Left ventricle myocardium superior (tissue), 1 donor: ENCODE results near the gene CTBP2. TPM values are rescaled to one million over a fixed set of nuclear protein-coding genes. Genes with fewer than 3 reads are reported as not detected.
A peak's percentile ranks its signal among the peaks of the same experiment; 100 is the strongest.
"Not testable (repeated sequence)": the region's sequence is repeated elsewhere in the genome, so short reads cannot be mapped to it uniquely, and the experiment has no call there.

ENCODE experiments used
- ATAC-seq: fragments of 200-7000 bp; cut with Tn5 transposase; one replicate; pipeline ENCODE4 v1.9.1; 2020; ENCODE audit warnings: mild to moderate bottlenecking, moderate library complexity
- DNase-seq: peaks from one replicate; pipeline ENCODE4 v3.0.0-alpha.2; 2020
- intact Hi-C: fragments of 100-400 bp; cut with micrococcal nuclease; formaldehyde crosslinking; loops from one replicate; pipeline ENCODE4 v1.11.0; 2022
- total RNA-seq: library from RNA; stranded (reverse); fragmentation: NEBNext Ultra II Directional; extraction: Animal tissue kit (Norgen Biotek cat#: 25700); gene quantifications from one replicate; pipeline ENCODE4 v1.2.1, GENCODE V29; 2021
- donor health status: DM: no; HTN: yes; CAD: no; lungs with severe emphysema.

Gene CTBP2
- total RNA-seq, 1 donor from 2014 or later: 29.3 TPM

- no peak for DNase-seq
- intact Hi-C loops: no loop called here
- no peak for ATAC-seq
Observed at GRCh38 chr10:125187238-125188194, 27.2 kb upstream of the CTBP2 start.

DNA sequence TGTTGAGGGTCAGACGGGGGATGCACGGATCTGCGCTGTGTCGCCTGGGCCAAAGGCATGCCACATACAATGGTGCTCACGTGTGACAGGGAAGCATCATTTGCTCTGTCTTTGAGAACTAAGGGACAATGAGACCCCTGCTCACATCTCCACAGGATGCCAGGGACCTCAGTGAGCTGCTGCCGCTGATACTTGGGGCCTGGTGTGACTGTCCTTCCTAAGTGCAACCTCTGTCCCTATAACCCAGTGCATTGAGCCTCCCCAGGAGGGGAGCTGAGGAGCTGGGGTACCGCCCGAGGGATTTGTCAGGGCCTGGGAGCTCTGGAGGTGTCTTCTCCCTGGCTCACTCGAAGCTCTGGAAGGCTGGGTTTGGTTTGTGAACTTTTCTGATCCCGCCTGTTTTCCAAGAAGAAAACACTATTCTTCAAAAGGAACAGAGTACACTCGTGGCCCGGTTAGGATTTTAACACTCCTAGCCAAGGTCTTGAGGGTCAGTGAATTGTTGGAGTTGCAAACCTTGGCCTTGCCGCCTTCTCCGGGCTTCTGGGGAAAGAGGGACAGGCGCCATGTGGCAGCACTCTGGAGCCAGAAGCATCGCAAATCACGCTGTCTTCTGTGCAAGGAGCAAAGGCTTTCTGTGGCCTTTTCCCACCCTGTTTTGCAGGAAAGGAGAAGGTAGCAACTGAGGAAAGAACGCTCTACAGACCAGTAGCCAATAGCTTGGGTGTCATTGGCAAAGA lies 26.2 kb upstream of the CTBP2 start:
- DNase-seq: no peak
- intact Hi-C loops: no loop called here
- ATAC-seq: no peak

- DNase-seq, intact Hi-C loops, ATAC-seq: not testable (repeated sequence)
Observed at GRCh38 chr10:125179107-125179506, 18.7 kb upstream of the CTBP2 start.

DNA sequence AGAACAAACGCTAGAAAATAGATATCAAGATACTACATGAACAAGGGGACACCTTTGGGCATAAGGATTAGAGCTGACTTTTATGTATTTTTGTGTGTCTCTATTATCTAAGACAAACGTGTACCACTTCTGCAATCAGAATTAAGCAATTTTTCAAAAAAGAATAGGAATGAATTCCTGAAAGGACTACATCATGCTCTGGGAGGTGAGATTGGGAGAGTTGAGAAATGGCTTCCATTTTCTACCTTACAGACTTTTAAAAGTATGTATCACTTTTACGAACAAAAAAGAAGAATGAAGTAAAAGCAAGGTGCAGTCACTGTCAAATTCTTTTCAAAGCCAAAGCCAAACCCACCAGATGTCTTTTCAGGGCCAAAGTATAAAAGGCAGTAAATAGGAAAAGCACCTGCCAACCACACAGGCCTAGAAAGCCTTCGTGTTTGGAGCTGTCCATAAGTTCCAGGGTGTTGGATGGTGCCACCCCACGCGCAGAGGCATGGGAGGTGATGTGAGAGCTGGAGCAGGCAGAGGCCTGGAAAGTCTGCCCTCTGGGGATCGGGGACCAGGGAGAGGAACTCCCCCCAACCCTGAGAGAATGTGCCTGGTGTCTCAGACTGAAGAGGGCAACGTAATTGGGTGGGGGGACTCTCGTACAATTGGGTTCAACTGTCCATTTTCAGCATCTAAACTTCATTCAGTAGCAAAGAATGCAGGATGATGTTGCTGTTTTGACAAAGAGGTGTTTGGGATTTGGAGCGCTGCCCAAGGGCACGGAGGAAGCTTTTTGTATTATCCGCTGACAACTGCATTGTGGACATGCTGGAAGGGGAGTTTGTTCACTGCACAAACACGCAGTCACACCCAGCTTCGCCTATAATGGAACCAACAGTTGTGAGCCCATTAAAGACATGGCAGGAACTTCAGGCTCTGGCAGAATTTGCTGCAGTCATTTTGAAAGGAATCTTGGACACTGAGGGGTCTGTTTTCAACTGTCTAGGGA lies 17.6 kb upstream of the CTBP2 start:
- ATAC-seq (no peak), DNase-seq (no peak)
- intact Hi-C loops: no loop called here

GRCh38 chr10:125175807-125176206 lies 15.4 kb upstream of the CTBP2 start:
- peak; percentile 50 for ATAC-seq

DNA sequence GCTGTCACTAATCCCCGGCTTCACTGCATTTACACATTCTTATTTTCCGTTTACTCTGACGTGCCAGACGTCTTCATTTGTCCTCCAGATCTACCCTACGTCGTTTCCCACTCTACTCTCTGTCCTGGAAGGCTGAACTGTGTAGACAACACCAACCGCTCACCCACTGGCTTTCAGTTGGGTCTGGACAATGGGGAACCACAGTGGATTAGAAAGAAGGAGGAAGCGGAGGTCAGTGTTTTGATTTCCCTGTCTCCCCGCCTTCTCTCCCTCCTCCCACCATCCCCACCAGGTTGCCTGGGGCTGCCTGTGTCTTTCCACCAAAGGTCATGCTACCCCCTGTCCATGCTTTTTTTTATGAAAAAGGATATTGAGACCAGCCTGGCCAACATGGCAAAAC lies 14.0 kb upstream of the CTBP2 start:
- ATAC-seq (no peak), DNase-seq (no peak)
- intact Hi-C loops: no loop called here

More at GRCh38 chr10:125175807-125176206, 15.4 kb upstream of the CTBP2 start:
- DNase-seq: no peak
- intact Hi-C loops: no loop called here

- DNase-seq (no peak), ATAC-seq (no peak)
- intact Hi-C loops: no loop called here
Observed at GRCh38 chr10:125172694-125173093, 12.3 kb upstream of the CTBP2 start.

DNA sequence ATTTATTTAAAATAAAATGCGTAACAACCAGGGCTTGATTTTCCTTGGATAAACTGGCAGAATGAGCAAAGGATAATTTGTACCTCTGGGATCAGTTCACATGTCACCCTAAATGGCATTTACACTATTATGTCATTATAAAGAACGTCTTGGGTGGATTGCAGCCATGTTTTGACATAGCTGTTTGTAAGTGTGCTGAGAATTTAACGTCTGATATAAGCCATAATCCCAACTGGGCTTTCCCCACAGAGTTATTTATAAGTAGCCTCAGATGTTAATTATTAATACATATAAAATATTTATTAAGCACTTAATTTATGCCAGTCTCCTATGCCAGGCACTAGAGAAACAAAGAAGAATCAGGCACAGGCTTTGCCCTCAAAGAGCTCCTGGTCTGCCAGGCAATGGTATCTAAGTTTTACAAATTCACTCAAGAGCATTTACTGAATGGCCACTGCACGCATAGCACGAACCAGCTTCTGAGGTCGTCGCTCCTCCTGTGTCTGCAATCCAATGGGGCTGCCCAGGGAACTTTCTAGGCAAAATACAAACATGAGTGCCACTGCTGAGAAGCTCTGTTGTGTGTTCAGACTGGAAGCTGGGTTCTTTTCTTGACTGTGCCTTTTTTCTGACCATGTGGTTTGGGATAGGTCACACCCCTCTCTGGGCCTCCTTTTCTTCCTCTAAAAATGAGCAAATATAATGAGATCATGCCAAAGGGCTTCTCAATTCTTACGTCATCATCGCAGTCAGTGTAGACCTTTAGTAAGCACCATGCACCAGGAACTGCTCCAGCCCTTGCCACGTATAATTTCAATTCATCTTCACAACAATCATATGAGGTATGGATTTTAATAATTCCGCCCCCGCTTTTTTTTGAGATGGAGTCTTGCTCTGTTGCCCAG lies 11.3 kb upstream of the CTBP2 start:
- no peak for ATAC-seq
- no peak for DNase-seq
- intact Hi-C loops: no loop called here

DNA sequence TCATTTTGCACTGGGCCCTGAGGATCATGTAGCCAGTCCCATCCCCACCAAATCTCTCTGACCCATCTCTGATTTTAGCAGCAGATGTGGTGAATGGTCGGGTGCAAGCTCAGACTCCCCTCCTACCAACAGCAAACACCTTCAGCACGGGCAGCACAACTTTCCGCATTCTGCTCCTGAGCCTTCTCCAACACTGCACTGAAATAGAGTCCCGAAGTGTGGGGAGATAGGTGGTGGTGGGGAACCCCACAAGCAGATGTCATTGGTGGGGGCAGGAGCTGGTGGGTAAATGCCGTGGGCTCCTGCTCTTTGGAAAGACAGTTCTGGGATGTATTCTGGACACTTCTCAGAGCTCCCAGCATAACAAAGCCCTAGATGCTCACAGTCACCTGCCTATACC lies 9.6 kb upstream of the CTBP2 start:
- intact Hi-C loops: no loop called here
- no peak for ATAC-seq
- DNase-seq: no peak

DNA sequence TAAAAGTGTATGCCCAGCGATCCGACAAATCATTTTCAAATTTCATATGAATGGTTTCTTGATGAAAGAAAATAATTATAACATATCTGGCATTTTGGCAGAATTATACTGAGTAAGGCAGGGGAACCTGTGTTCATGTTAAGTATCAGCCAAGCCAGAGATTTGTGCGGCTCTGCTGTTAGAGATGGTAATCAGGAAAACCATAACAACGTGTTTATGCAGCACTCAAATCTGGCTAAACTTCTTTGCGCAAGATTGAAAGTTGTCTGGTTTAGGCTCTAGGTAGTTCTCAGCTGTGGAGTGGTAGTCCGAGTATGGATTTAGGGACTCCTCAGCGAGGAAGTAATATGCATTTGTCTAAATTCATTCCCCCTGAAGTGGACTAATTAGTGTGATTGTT lies 8.9 kb upstream of the CTBP2 start:
- ATAC-seq (no peak), DNase-seq (no peak)
- intact Hi-C loops: no loop called here

- ATAC-seq: no peak
- intact Hi-C loops: no loop called here
- no peak for DNase-seq
Observed at GRCh38 chr10:125166658-125167057, 6.3 kb upstream of the CTBP2 start.

- ATAC-seq: no peak
- intact Hi-C loops: no loop called here
- no peak for DNase-seq
Observed at GRCh38 chr10:125165584-125166573, 5.5 kb upstream of the CTBP2 start.

- ATAC-seq (no peak), DNase-seq (no peak)
- intact Hi-C loops: no loop called here
Observed at GRCh38 chr10:125164421-125164820, 4.1 kb upstream of the CTBP2 start.

- ATAC-seq: no peak
- intact Hi-C loops: no loop called here
- DNase-seq: no peak
Observed at GRCh38 chr10:125163803-125164202, 3.4 kb upstream of the CTBP2 start.

- intact Hi-C loops, ATAC-seq, DNase-seq: not testable (repeated sequence)
Observed at GRCh38 chr10:125163312-125163711, 2.9 kb upstream of the CTBP2 start.

- intact Hi-C loops: no loop called here
- DNase-seq (no peak), ATAC-seq (no peak)
Observed at GRCh38 chr10:125162120-125162931, 2.0 kb upstream of the CTBP2 start.
